Keratinocyte (primary cell): ENCODE data around the gene PPP1R13L. TPM values are rescaled to one million over a fixed set of nuclear protein-coding genes. Genes with fewer than 3 reads are reported as not detected.

Experiments
- DNase-seq: peaks from one replicate; pipeline ENCODE4 v3.0.0-alpha.2; 2011; ENCODE audit warnings: low read depth, missing footprints, low spot score
- FAIRE-seq: peaks from 2 replicates; lab custom pipeline; 2011; peaks lifted over from hg19 to GRCh38; lab: Jason Lieb, UNC
- H2AFZ ChIP-seq: 2 replicates; pipeline ENCODE4 v1.6.0; 2012; ENCODE audit warnings: low read length, control low read depth, inconsistent platforms; ENCODE audit not compliant: control insufficient read depth
- H3K27ac ChIP-seq: 2 replicates; pipeline ENCODE4 v1.5.1; 2011; ENCODE audit warnings: low read length; ENCODE audit not compliant: control insufficient read depth, insufficient read depth
- H3K27me3 ChIP-seq: 3 replicates; pipeline ENCODE4 v1.6.0; 2011; ENCODE audit warnings: low read length; ENCODE audit not compliant: control insufficient read depth, insufficient read depth; ENCODE audit errors: extremely low read depth
- H3K36me3 ChIP-seq, 2 experiments: 2 replicates in 1 of 2; 3 replicates in 1 of 2; pipeline ENCODE4 v1.5.1; 2011; ENCODE audit warnings: low read length in 2 of 2, mild to moderate bottlenecking in 1 of 2; ENCODE audit not compliant: control insufficient read depth in 2 of 2, insufficient read depth in 2 of 2; ENCODE audit errors: extremely low read depth in 1 of 2
- H3K4me1 ChIP-seq: 3 replicates; pipeline ENCODE4 v1.5.1; 2011; ENCODE audit warnings: low read length; ENCODE audit not compliant: control insufficient read depth, insufficient read depth; ENCODE audit errors: extremely low read depth
- H3K4me2 ChIP-seq: 3 replicates; pipeline ENCODE4 v1.6.0; 2011; ENCODE audit warnings: low read depth, low read length; ENCODE audit not compliant: control insufficient read depth, insufficient read depth; ENCODE audit errors: extremely low read depth
- H3K4me3 ChIP-seq, 3 experiments: fragments of 200-600 bp in 1 of 3; sonication (generic) in 1 of 3; 2 replicates in 2 of 3; 3 replicates in 1 of 3; pipeline ENCODE4 v1.5.1; 2011 to 2016; ENCODE audit warnings: low read length in 3 of 3, mild to moderate bottlenecking in 3 of 3, control low read depth in 2 of 3, inconsistent platforms in 1 of 3, low read depth in 1 of 3, mixed read lengths in 1 of 3, mixed run types in 1 of 3, moderate library complexity in 1 of 3; ENCODE audit not compliant: control insufficient read depth in 2 of 3, insufficient read depth in 2 of 3; ENCODE audit errors: extremely low read depth in 1 of 3
- H3K79me2 ChIP-seq: 2 replicates; pipeline ENCODE4 v1.6.0; 2012; ENCODE audit warnings: low read length; ENCODE audit not compliant: control insufficient read depth, insufficient read depth
- H3K9ac ChIP-seq: 3 replicates; pipeline ENCODE4 v1.6.0; 2011; ENCODE audit warnings: low read length; ENCODE audit not compliant: control insufficient read depth, insufficient read depth; ENCODE audit errors: extremely low read depth
- H3K9me1 ChIP-seq: 3 replicates; pipeline ENCODE4 v1.6.0; 2011; ENCODE audit warnings: low read length; ENCODE audit not compliant: control insufficient read depth, insufficient read depth; ENCODE audit errors: extremely low read depth
- H3K9me3 ChIP-seq: 2 replicates; pipeline ENCODE4 v1.5.1; 2012; ENCODE audit warnings: low read depth, low read length; ENCODE audit not compliant: control insufficient read depth
- H4K20me1 ChIP-seq: 3 replicates; pipeline ENCODE4 v1.6.0; 2011; ENCODE audit warnings: low read length; ENCODE audit not compliant: control insufficient read depth, insufficient read depth; ENCODE audit errors: extremely low read depth
- CTCF ChIP-seq, 3 experiments: IDR thresholded peaks in 1 of 3; conservative IDR thresholded peaks in 1 of 3; optimal IDR thresholded peaks in 1 of 3; 2 replicates in 2 of 3; 3 replicates in 1 of 3; pipeline versions ENCODE3 to v1.5.1; 2011; ENCODE audit warnings: low read length in 3 of 3, mild to moderate bottlenecking in 3 of 3, moderate library complexity in 2 of 3, control low read depth in 1 of 3, inconsistent platforms in 1 of 3; ENCODE audit not compliant: insufficient read depth in 2 of 3; ENCODE audit errors: extremely low read depth in 1 of 3
- EZH2 ChIP-seq: IDR thresholded peaks from one replicate; pipeline ENCODE4 v1.6.1; 2012; ENCODE audit warnings: inconsistent platforms, mild to moderate bottlenecking, low read length, moderate library complexity
- dilution Hi-C: fragments of 300-500 bp; cut with MboI; formaldehyde crosslinking; loops from one replicate; pipeline ENCODE4 v1.7.0; 2020; ENCODE audit warnings: low sequenced_read_pairs; ENCODE audit not compliant: extremely low pct_ligation_motif_present
- polyA plus RNA-seq, 5 experiments: library from polyadenylated mRNA; depleted of rRNA in 3 of 5; stranded (reverse) in 3 of 5; stranded (forward) in 1 of 5; unstranded in 1 of 5; fragments of >200 nt; gene quantifications; 1 replicate in 1 of 5; 2 replicates in 3 of 5; 3 replicates in 1 of 5; pipeline versions ENCODE4 v1.2.1 to v1.2.3, GENCODE V29; 2011 to 2012; ENCODE audit warnings: missing spikeins in 2 of 5, low read depth in 1 of 5, low replicate concordance in 1 of 5

Gene PPP1R13L
- polyA plus RNA-seq, 1 donor (not counting 4 experiments of a cell fraction or from before 2014, with no cell fraction given), result 31.2 TPM

- H3K27me3 ChIP-seq, result no peaks in the 10 kb centered on the region
- FAIRE-seq (no peak), DNase-seq (peak; percentile 63)
- peaks cover 11 to 25% of the 10 kb centered on the region in 2 experiments for H3K36me3 ChIP-seq
- no peak overlapping the region for H2AFZ ChIP-seq
- H3K9me3 ChIP-seq, result no peaks in the 10 kb centered on the region
- dilution Hi-C loops, result no loop called here
- peak overlapping the region; percentile 97 for H3K9ac ChIP-seq
- peak overlapping the region; percentile 97 for H3K27ac ChIP-seq
- peak overlapping the region; percentile 99 for H3K4me2 ChIP-seq
- H3K79me2 ChIP-seq, result peaks cover 70% of the 10 kb centered on the region
- H4K20me1 ChIP-seq, result no peaks in the 10 kb centered on the region
- peaks cover 29% of the 10 kb centered on the region for H3K4me1 ChIP-seq
- TF ChIP-seq EZH2 (no peak), CTCF (optimal IDR thresholded peaks at IDR 0.05 in 1 of 3, IDR thresholded peaks at IDR 0.05 in 1 of 3, conservative IDR thresholded peaks at IDR 0.05 in 1 of 3; ENCODE audit: extremely low read depth in 1 of 3, insufficient read depth in 2 of 3, low read length in 3 of 3) (peak; percentile 65 to 71 (median 70))
- peak overlapping the region; percentile 96 to 98 (median 97) for H3K4me3 ChIP-seq
- H3K9me1 ChIP-seq, result no peaks in the 10 kb centered on the region
Measured at GRCh38 chr19:45402298-45403061, 2.4 kb downstream of the PPP1R13L start.

- no peaks in the 10 kb centered on the region for H3K9me3 ChIP-seq
- dilution Hi-C loops, result no loop called here
- H3K4me3 ChIP-seq, result peak overlapping the region; percentile 55 to 98 (median 97)
- no peak overlapping the region for H2AFZ ChIP-seq
- H3K36me3 ChIP-seq, result peaks cover 14 to 25% of the 10 kb centered on the region in 2 experiments
- H3K4me1 ChIP-seq, result peaks cover 27% of the 10 kb centered on the region
- TF ChIP-seq EZH2 (no peak), CTCF (optimal IDR thresholded peaks at IDR 0.05 in 1 of 3, IDR thresholded peaks at IDR 0.05 in 1 of 3, conservative IDR thresholded peaks at IDR 0.05 in 1 of 3; ENCODE audit: extremely low read depth in 1 of 3, insufficient read depth in 2 of 3, low read length in 3 of 3) (no peak)
- no peak for FAIRE-seq
- peak overlapping the region; percentile 97 for H3K27ac ChIP-seq
- peaks cover 70% of the 10 kb centered on the region for H3K79me2 ChIP-seq
- H3K4me2 ChIP-seq, result peak overlapping the region; percentile 99
- H3K9me1 ChIP-seq, result no peaks in the 10 kb centered on the region
- no peaks in the 10 kb centered on the region for H3K27me3 ChIP-seq
- peak overlapping the region; percentile 57 for H3K9ac ChIP-seq
- no peaks in the 10 kb centered on the region for H4K20me1 ChIP-seq
- no peak for DNase-seq
Measured at GRCh38 chr19:45401815-45402214, 3.1 kb downstream of the PPP1R13L start.
